KMS-11 (cell line): ENCODE results near the gene NCKAP5.

Experiments
- H2AFZ ChIP-seq: fragments of 200-600 bp; sonication (generic); 2 replicates; pipeline ENCODE4 v1.6.1; 2016; ENCODE audit warnings: antibody characterized with exemption, mixed run types, low read depth
- H3K27ac ChIP-seq: fragments of 200-600 bp; sonication (generic); 2 replicates; pipeline ENCODE4 v1.6.1; 2016; ENCODE audit warnings: mild to moderate bottlenecking, mixed run types
- H3K27me3 ChIP-seq: fragments of 200-600 bp; sonication (generic); 2 replicates; pipeline ENCODE4 v1.6.1; 2017; ENCODE audit warnings: mild to moderate bottlenecking, low read depth, mixed run types, moderate library complexity; ENCODE audit not compliant: insufficient read depth
- H3K36me3 ChIP-seq: fragments of 200-600 bp; sonication (generic); 2 replicates; pipeline ENCODE4 v1.6.1; 2017; ENCODE audit warnings: mild to moderate bottlenecking, mixed run types; ENCODE audit not compliant: insufficient read depth
- H3K4me1 ChIP-seq: fragments of 200-600 bp; sonication (generic); 2 replicates; pipeline ENCODE4 v1.6.1; 2016; ENCODE audit warnings: mild to moderate bottlenecking, low read depth, mixed run types; ENCODE audit not compliant: poor library complexity, severe bottlenecking
- H3K4me2 ChIP-seq: fragments of 200-600 bp; sonication (generic); 2 replicates; pipeline ENCODE4 v1.7.0; 2016; ENCODE audit warnings: mild to moderate bottlenecking, mixed run types
- H3K4me3 ChIP-seq: fragments of 200-600 bp; sonication (generic); IDR thresholded peaks from 2 replicates; pipeline ENCODE4 v1.6.1; 2017; ENCODE audit warnings: low read depth, low read length, mixed read lengths; ENCODE audit not compliant: insufficient read depth
- H3K79me2 ChIP-seq: fragments of 200-600 bp; sonication (generic); 2 replicates; pipeline ENCODE4 v1.6.1; 2016; ENCODE audit warnings: low read depth, mixed run types; ENCODE audit not compliant: insufficient read depth
- H3K9ac ChIP-seq: fragments of 200-600 bp; sonication (generic); 2 replicates; pipeline ENCODE4 v1.6.1; 2016; ENCODE audit warnings: mild to moderate bottlenecking, mixed run types
- H4K20me1 ChIP-seq: fragments of 200-600 bp; sonication (generic); 2 replicates; pipeline ENCODE4 v1.6.1; 2016; ENCODE audit warnings: mild to moderate bottlenecking, mixed run types; ENCODE audit not compliant: insufficient read depth
- TF ChIP-seq, protein P1 (sequence below): fragments of 200-600 bp; sonication (generic); conservative IDR thresholded peaks from 2 replicates; pipeline ENCODE4 v1.6.1; 2017; ENCODE audit warnings: low read depth, mild to moderate bottlenecking, antibody characterized with exemption, low read length, moderate library complexity, mixed read lengths

The NCKAP5 gene

DNA sequence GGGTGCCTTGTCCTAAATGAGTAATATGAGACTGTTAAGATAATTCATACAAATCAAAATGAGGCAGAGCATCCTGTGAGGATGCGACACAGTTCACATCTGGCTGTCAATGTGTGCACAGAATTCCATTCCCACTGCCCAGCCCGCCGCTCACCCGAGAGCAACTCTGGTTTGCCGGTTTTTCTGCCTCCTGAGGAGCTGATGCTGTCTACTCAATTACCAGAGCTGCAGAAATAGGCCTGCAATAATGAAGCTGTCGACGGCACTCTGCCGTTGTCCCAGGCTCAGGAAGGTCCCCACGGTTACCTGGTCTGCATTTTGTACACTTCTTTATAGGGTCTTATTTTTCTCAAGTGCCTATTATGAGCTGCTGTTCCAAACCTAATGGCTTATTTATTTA is 842.5 kb downstream of the NCKAP5 start:
- no peaks in the 10 kb centered on the region for H3K27me3 ChIP-seq
- H3K27ac ChIP-seq, result no peak overlapping the region
- H3K9ac ChIP-seq, result no peak overlapping the region
- H2AFZ ChIP-seq, result no peak overlapping the region
- no peak overlapping the region for H3K4me3 ChIP-seq
- H3K79me2 ChIP-seq, result no peaks in the 10 kb centered on the region
- H3K4me1 ChIP-seq, result no peaks in the 10 kb centered on the region
- TF ChIP-seq, protein P1, sequence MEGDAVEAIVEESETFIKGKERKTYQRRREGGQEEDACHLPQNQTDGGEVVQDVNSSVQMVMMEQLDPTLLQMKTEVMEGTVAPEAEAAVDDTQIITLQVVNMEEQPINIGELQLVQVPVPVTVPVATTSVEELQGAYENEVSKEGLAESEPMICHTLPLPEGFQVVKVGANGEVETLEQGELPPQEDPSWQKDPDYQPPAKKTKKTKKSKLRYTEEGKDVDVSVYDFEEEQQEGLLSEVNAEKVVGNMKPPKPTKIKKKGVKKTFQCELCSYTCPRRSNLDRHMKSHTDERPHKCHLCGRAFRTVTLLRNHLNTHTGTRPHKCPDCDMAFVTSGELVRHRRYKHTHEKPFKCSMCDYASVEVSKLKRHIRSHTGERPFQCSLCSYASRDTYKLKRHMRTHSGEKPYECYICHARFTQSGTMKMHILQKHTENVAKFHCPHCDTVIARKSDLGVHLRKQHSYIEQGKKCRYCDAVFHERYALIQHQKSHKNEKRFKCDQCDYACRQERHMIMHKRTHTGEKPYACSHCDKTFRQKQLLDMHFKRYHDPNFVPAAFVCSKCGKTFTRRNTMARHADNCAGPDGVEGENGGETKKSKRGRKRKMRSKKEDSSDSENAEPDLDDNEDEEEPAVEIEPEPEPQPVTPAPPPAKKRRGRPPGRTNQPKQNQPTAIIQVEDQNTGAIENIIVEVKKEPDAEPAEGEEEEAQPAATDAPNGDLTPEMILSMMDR, result no peak
- no peaks in the 10 kb centered on the region for H4K20me1 ChIP-seq
- no peak overlapping the region for H3K4me2 ChIP-seq
- H3K36me3 ChIP-seq, result no peaks in the 10 kb centered on the region

GRCh38 chr2:132725148-132725547 is 843.1 kb downstream of the NCKAP5 start:
- H4K20me1 ChIP-seq, result no peaks in the 10 kb centered on the region
- no peak overlapping the region for H2AFZ ChIP-seq
- H3K27ac ChIP-seq, result no peak overlapping the region
- H3K27me3 ChIP-seq, result no peaks in the 10 kb centered on the region
- no peaks in the 10 kb centered on the region for H3K4me1 ChIP-seq
- no peak overlapping the region for H3K4me3 ChIP-seq
- TF ChIP-seq, protein P1, result no peak
- H3K79me2 ChIP-seq, result no peaks in the 10 kb centered on the region
- no peak overlapping the region for H3K4me2 ChIP-seq
- H3K36me3 ChIP-seq, result no peaks in the 10 kb centered on the region
- no peak overlapping the region for H3K9ac ChIP-seq

DNA sequence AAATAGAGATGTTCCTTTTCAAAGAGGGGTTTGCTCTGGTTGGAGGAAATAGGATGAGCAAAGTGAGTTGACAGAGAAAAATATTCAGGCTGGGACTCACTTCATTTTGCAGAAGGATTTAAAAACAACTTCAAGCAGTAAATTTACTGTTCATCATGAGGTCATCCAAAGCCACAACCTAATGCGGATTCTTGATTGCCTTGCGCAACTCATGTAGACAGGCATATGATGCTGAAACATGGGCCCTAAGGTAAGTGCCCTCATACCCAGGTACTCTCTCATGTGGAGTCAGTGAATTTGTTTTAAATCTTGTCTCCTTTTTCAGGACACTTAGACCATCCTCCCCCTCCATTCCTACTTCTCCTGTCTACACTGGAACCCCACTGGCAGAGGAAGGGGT is 846.3 kb downstream of the NCKAP5 start:
- Histone ChIP-seq H3K4me3 (no peak overlapping the region), H3K27ac (no peak overlapping the region), H4K20me1 (no peaks in the 10 kb centered on the region), H3K9ac (no peak overlapping the region), H3K79me2 (no peaks in the 10 kb centered on the region), H3K36me3 (no peaks in the 10 kb centered on the region), H3K4me2 (no peak overlapping the region), H3K27me3 (no peaks in the 10 kb centered on the region), H3K4me1 (no peaks in the 10 kb centered on the region), H2AFZ (no peak overlapping the region)
- TF ChIP-seq, protein P1, result no peak

GRCh38 chr2:132720393-132720792 is 847.9 kb downstream of the NCKAP5 start:
- Histone ChIP-seq H3K27ac (no peak overlapping the region), H3K79me2 (no peaks in the 10 kb centered on the region), H3K4me2 (no peak overlapping the region), H3K9ac (no peak overlapping the region), H3K27me3 (no peaks in the 10 kb centered on the region), H3K4me3 (no peak overlapping the region), H4K20me1 (no peaks in the 10 kb centered on the region), H3K4me1 (no peaks in the 10 kb centered on the region), H3K36me3 (no peaks in the 10 kb centered on the region), H2AFZ (no peak overlapping the region)
- TF ChIP-seq, protein P1, result no peak
